ENCODE results near the gene GRB10. TPM values are rescaled to one million over a fixed set of nuclear protein-coding genes. Genes with fewer than 3 reads are reported as not detected.

Gene GRB10
- total and polyA plus RNA-seq, 2 donors (not counting 3 experiments of a cell fraction or from before 2014, with no cell fraction given), result 43.7 to 240 TPM

DNA sequence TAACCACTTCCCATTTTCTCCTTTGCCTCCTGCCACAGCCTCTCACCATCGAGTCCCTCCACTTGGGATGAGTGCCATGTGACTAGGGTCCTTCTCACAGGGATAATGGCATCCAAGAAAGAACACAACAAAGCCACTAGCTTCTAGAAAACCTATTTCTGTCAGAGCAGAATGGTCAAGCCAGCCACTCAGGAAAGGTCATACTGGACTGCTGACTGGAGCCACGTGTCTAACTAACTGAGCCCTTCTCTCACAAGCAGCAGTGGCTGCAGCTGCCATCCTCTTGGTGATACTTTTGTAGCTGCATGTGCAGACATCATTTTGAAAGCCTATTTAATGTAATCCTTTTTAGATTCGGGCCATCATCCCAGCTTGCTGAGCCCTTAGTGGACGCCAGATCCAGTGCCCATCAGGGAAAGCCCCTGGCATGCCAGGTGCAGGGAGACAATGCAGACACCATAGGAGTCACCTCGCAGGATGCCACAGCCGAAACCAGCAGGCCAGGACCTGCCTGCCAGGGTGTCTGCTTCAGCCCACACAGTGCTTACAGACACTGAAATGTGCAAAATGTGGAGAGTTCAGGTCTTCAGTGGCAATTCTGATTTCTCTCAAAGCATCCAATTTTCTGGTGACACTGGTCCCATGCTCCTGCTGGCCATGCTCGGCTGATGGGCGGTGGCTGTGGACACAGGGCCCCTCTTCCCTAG lies 119.1 kb downstream of the GRB10 start:
- no peak for FAIRE-seq
- dilution Hi-C loops (cut with MboI; ENCODE audit: extremely low pct_ligation_motif_present, low sequenced_read_pairs), result no loop called here
- Histone ChIP-seq H3K9me1 (replicated peaks; ENCODE audit: control insufficient read depth, extremely low read depth, insufficient read depth, low read length) (no peaks in the 10 kb centered on the region), H4K20me1 (replicated peaks; ENCODE audit: control insufficient read depth, extremely low read depth, insufficient read depth, low read length) (no peaks in the 10 kb centered on the region), H3K36me3 (ENCODE audit: control insufficient read depth in 2 of 2, extremely low read depth in 1 of 2, insufficient read depth in 2 of 2, low read length in 2 of 2) (peaks cover 4 to 34% of the 10 kb centered on the region in 2 experiments), H3K9me3 (replicated peaks; ENCODE audit: control insufficient read depth, insufficient read depth, low read length) (no peaks in the 10 kb centered on the region), H3K4me3 (replicated peaks in 1 of 3; ENCODE audit: insufficient read depth in 1 of 3, low read depth in 1 of 3, low read length in 3 of 3) (no peak overlapping the region), H3K27ac (ENCODE audit: insufficient read depth, low read depth, low read length) (peak overlapping the region; percentile 18), H3K4me1 (ENCODE audit: control insufficient read depth, extremely low read depth, insufficient read depth, low read length) (peaks cover 48% of the 10 kb centered on the region), H3K4me2 (ENCODE audit: insufficient read depth, low read length) (no peak overlapping the region), H3K79me2 (ENCODE audit: control insufficient read depth, insufficient read depth, low read length) (peaks cover 68% of the 10 kb centered on the region), H3K27me3 (ENCODE audit: control insufficient read depth in 2 of 2, insufficient read depth in 2 of 2, low read length in 2 of 2) (no peaks in the 10 kb centered on the region), H3K9ac (replicated peaks; ENCODE audit: extremely low read depth, insufficient read depth, low read length) (no peak overlapping the region), H2AFZ (ENCODE audit: low read depth, low read length) (no peak overlapping the region)
- intact Hi-C loops (cut with micrococcal nuclease), result no loop called here
- BruUV-seq (replicated peaks), result no TSS peak
- ChIA-PET CTCF (interaction anchor here (2.0 kb wide), 1 partner anchor 478 kb away, joined by 8 read pairs; no protein-coding TSS in a partner anchor), POLR2A (no interaction called here)
- DNase-seq (ENCODE audit: low read depth, low spot score), result no peak
- TF ChIP-seq POLR2AphosphoS5 (IDR thresholded peaks at IDR 0.05; ENCODE audit: insufficient read depth, low read depth, low read length) (no peak), POLR2A (IDR thresholded peaks at IDR 0.05; ENCODE audit: low read depth, low read length) (no peak)

DNA sequence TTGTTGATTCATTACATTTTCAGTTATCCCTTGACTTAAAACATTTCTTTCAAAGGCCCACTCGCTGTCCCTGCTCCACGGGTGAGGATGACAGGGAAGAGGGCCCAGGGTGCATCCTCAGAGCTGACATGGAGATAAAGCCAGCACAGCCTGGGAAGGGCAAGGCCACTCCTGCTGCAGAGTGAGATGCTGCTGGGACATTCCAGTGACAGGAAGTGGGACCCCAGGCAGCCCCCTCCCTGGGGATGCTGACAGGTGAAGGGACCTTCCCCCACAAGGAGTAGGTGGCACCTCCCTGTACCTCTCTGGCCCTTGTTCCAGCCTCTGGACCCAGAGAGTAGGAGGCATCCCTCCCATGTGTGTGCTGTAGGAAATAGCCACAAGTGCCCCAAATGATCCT lies 119.7 kb downstream of the GRB10 start:
- Histone ChIP-seq H2AFZ (ENCODE audit: low read depth, low read length) (no peak overlapping the region), H3K9ac (replicated peaks; ENCODE audit: extremely low read depth, insufficient read depth, low read length) (no peak overlapping the region), H3K27me3 (ENCODE audit: control insufficient read depth in 2 of 2, insufficient read depth in 2 of 2, low read length in 2 of 2) (no peaks in the 10 kb centered on the region), H3K9me3 (replicated peaks; ENCODE audit: control insufficient read depth, insufficient read depth, low read length) (no peaks in the 10 kb centered on the region), H3K4me3 (replicated peaks in 1 of 3; ENCODE audit: insufficient read depth in 1 of 3, low read depth in 1 of 3, low read length in 3 of 3) (no peak overlapping the region), H3K9me1 (replicated peaks; ENCODE audit: control insufficient read depth, extremely low read depth, insufficient read depth, low read length) (no peaks in the 10 kb centered on the region), H3K4me1 (ENCODE audit: control insufficient read depth, extremely low read depth, insufficient read depth, low read length) (peaks cover 48% of the 10 kb centered on the region), H3K79me2 (ENCODE audit: control insufficient read depth, insufficient read depth, low read length) (peaks cover 67% of the 10 kb centered on the region), H4K20me1 (replicated peaks; ENCODE audit: control insufficient read depth, extremely low read depth, insufficient read depth, low read length) (no peaks in the 10 kb centered on the region), H3K4me2 (ENCODE audit: insufficient read depth, low read length) (no peak overlapping the region), H3K27ac (ENCODE audit: insufficient read depth, low read depth, low read length) (no peak overlapping the region), H3K36me3 (ENCODE audit: control insufficient read depth in 2 of 2, extremely low read depth in 1 of 2, insufficient read depth in 2 of 2, low read length in 2 of 2) (peaks cover 4 to 36% of the 10 kb centered on the region in 2 experiments)
- intact Hi-C loops (cut with micrococcal nuclease) (no loop called here), dilution Hi-C loops (cut with MboI; ENCODE audit: extremely low pct_ligation_motif_present, low sequenced_read_pairs) (no loop called here)
- DNase-seq (ENCODE audit: low read depth, low spot score) (no peak), FAIRE-seq (no peak)
- POLR2A ChIA-PET, result no interaction called here
- no peak for TF ChIP-seq GATA2 (IDR thresholded peaks at IDR 0.05; ENCODE audit: insufficient read depth, insufficient read length, low read depth, low read length)
- TF ChIP-seq POLR2AphosphoS5 (IDR thresholded peaks at IDR 0.05; ENCODE audit: insufficient read depth, low read depth, low read length), result no peak
- TF ChIP-seq MYC (IDR thresholded peaks at IDR 0.05; ENCODE audit: low read depth, low read length), result no peak
- TF ChIP-seq POLR2A (IDR thresholded peaks at IDR 0.05; ENCODE audit: low read depth, low read length), result no peak
- TF ChIP-seq, protein P1, sequence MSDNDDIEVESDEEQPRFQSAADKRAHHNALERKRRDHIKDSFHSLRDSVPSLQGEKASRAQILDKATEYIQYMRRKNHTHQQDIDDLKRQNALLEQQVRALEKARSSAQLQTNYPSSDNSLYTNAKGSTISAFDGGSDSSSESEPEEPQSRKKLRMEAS (IDR thresholded peaks at IDR 0.05; ENCODE audit: insufficient read depth, insufficient read length), result no peak
- TF ChIP-seq, protein P2, sequence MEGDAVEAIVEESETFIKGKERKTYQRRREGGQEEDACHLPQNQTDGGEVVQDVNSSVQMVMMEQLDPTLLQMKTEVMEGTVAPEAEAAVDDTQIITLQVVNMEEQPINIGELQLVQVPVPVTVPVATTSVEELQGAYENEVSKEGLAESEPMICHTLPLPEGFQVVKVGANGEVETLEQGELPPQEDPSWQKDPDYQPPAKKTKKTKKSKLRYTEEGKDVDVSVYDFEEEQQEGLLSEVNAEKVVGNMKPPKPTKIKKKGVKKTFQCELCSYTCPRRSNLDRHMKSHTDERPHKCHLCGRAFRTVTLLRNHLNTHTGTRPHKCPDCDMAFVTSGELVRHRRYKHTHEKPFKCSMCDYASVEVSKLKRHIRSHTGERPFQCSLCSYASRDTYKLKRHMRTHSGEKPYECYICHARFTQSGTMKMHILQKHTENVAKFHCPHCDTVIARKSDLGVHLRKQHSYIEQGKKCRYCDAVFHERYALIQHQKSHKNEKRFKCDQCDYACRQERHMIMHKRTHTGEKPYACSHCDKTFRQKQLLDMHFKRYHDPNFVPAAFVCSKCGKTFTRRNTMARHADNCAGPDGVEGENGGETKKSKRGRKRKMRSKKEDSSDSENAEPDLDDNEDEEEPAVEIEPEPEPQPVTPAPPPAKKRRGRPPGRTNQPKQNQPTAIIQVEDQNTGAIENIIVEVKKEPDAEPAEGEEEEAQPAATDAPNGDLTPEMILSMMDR (IDR thresholded peaks at IDR 0.05; ENCODE audit: extremely low read depth in 1 of 2, insufficient read depth in 1 of 2, low read depth in 1 of 2, low read length in 2 of 2), result no peak
- no peak for TF ChIP-seq JUN (IDR thresholded peaks at IDR 0.05; ENCODE audit: borderline replicate concordance, insufficient read depth, insufficient read length, low read depth)
- CTCF ChIA-PET, result interaction anchor here (1.1 to 2.0 kb wide), 2 partner anchors 478 to 500 kb away, joined by 3 to 8 read pairs; no protein-coding TSS in a partner anchor
- BruUV-seq (replicated peaks), result no TSS peak

Data from endothelial cell of umbilical vein (primary cell).